Psoas muscle (tissue), 8 donors: ENCODE results near the gene ZIC3. TPM values are rescaled to one million over a fixed set of nuclear protein-coding genes. Genes with fewer than 3 reads are reported as not detected.
"Not testable (repeated sequence)": the region's sequence is repeated elsewhere in the genome, so short reads cannot be mapped to it uniquely, and the experiment has no call there.

Experiments used
- ATAC-seq, 4 donors: fragments of 200-7000 bp; cut with Tn5 transposase; one replicate each; pipeline ENCODE4 v1.9.1; 2020; ENCODE audit warnings: moderate library complexity in 3 of 4, mild to moderate bottlenecking in 2 of 4
- DNase-seq, 2 donors: peaks; one replicate each; pipeline ENCODE4 v3.0.0-alpha.2; 2020
- H3K27ac ChIP-seq: fragments of 200-600 bp; one replicate; pipeline ENCODE4 v1.8.0; 2022
- H3K27me3 ChIP-seq, 3 donors: fragments of 200-600 bp in 1 of 3; one replicate each; pipeline versions ENCODE4 v1.6.1 to v1.8.0; 2013 to 2022; ENCODE audit warnings: low read length in 2 of 3, mild to moderate bottlenecking in 2 of 3, moderate library complexity in 1 of 3; ENCODE audit not compliant: insufficient read depth in 3 of 3
- H3K36me3 ChIP-seq, 2 donors: fragments of 200-600 bp in 1 of 2; one replicate each; pipeline versions ENCODE4 v1.6.1 to v1.8.0; 2013 to 2022; ENCODE audit warnings: low read depth in 1 of 2, mild to moderate bottlenecking in 1 of 2, moderate library complexity in 1 of 2; ENCODE audit not compliant: insufficient read depth in 1 of 2
- H3K4me1 ChIP-seq: fragments of 200-600 bp; one replicate; pipeline ENCODE4 v1.8.0; 2022
- H3K4me3 ChIP-seq: fragments of 200-600 bp; one replicate; pipeline ENCODE4 v1.8.0; 2022; ENCODE audit warnings: mild to moderate bottlenecking
- H3K9me3 ChIP-seq: fragments of 200-600 bp; one replicate; pipeline ENCODE4 v1.8.0; 2022
- WGBS, 3 donors: extraction: QIAGEN DNeasy Blood & Tissue Kit; methylation state at CpG; one replicate each; pipeline versions ENCODE4 v1.1.6 to v1.1.7; 2013; 5-methylcytosine and 5-hydroxymethylcytosine counted together
- intact Hi-C, 2 donors: fragments of 100-400 bp; cut with DNase I; formaldehyde crosslinking; loops; one replicate each; pipeline versions ENCODE4 v1.11.0 to v1.14.2; 2022
- polyA plus RNA-seq, 3 donors: library from polyadenylated mRNA; stranded (reverse); fragments of 200-250 nt; gene quantifications; one replicate each; pipeline ENCODE4 v1.2.3, GENCODE V29; 2013
- total RNA-seq, 4 donors: library from RNA; stranded (reverse); fragmentation: NEBNext Ultra II Directional in 2 of 4; extraction: Animal tissue kit (Norgen Biotek cat#: 25700) in 2 of 4; gene quantifications; one replicate each; pipeline versions ENCODE4 v1.2.1 to v1.2.4, GENCODE V29; 2021 to 2023
- TF ChIP-seq, protein P1 (sequence below): fragments of 200-600 bp; IDR thresholded peaks from one replicate; pipeline ENCODE4 v1.8.0; 2022; ENCODE audit warnings: antibody characterized with exemption
- donor health status: healthy with polysubstance abuse.
- donor health status: DM: no; HTN: no; CAD: no; lungs with moderate emphysema.
- donor health status: Bipolar disorder and iron deficiency.
- donor health status: healthy.
- donor health status: DM: yes; HTN: yes; CAD: no.
- donor health status: DM: no; HTN: no; CAD: no.
- donor health status: DM: no; HTN: no; CAD: no.
- donor health status: DM: yes; HTN: yes; CAD: no.

Gene ZIC3
- total and polyA plus RNA-seq, 7 donors = not detected

DNA sequence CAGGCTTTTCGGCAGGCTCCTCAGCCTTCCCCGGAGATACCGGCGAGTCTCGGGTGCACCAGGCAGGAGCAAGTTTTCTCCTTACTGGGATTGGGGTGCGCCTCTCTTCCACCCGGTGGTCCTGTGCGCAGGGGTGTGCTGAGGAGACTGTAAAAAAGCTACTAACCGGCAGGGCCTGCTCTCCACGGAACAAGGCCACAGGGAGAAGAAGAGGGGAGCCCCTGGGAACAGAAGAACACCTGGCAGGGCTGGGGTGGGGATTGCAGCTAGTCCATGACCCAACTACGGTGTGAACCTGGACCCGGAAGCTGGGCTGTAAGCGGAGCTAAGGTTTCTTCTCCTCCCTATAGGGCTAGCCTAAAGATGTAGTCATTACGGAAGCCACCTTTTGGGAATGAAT is 17.7 kb upstream of the ZIC3 start:
- H3K27me3 ChIP-seq = peaks cover 0 to 82% (median 27%) of the 10 kb centered on the region in 3 donors

DNA sequence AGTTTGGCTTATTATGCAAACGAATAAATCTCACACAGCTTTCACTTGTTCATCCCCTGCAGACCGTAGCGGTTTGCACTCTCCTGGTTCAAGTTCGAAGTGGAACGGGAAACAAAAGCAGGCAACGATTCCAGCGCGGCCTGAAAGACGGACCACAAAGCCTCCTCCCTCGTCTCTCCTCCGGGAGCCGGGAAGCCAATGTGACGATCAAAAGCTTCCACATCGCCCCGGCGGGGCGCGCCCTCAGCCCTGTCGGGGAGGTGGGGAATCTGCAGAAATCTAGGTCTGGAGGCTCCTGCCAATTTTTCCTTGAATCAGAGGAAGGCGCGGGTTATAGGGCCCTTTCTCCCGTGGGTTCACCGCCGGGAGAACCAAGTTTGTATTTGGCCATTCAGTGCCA is 16.9 kb upstream of the ZIC3 start:
- Histone ChIP-seq H3K36me3 (no peaks in the 10 kb centered on the region), H3K4me3 (no peak overlapping the region), H3K27me3 (peaks cover 0 to 87% (median 27%) of the 10 kb centered on the region in 3 donors), H3K9me3 (no peaks in the 10 kb centered on the region), H3K4me1 (no peaks in the 10 kb centered on the region), H3K27ac (no peak overlapping the region)
- intact Hi-C loops = no loop called here
- TF ChIP-seq, protein P1, sequence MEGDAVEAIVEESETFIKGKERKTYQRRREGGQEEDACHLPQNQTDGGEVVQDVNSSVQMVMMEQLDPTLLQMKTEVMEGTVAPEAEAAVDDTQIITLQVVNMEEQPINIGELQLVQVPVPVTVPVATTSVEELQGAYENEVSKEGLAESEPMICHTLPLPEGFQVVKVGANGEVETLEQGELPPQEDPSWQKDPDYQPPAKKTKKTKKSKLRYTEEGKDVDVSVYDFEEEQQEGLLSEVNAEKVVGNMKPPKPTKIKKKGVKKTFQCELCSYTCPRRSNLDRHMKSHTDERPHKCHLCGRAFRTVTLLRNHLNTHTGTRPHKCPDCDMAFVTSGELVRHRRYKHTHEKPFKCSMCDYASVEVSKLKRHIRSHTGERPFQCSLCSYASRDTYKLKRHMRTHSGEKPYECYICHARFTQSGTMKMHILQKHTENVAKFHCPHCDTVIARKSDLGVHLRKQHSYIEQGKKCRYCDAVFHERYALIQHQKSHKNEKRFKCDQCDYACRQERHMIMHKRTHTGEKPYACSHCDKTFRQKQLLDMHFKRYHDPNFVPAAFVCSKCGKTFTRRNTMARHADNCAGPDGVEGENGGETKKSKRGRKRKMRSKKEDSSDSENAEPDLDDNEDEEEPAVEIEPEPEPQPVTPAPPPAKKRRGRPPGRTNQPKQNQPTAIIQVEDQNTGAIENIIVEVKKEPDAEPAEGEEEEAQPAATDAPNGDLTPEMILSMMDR = no peak
- 2 to 34% (median 6%) methylated on average over 17 to 24 of the region's 24 CpGs for WGBS, 3 donors
- ATAC-seq (no peak), DNase-seq (no peak)

More for the DNA sequence above, 17.7 kb upstream of the ZIC3 start:
- ATAC-seq (no peak), DNase-seq (no peak)
- intact Hi-C loops = no loop called here
- Histone ChIP-seq H3K4me1 (no peaks in the 10 kb centered on the region), H3K9me3 (no peaks in the 10 kb centered on the region), H3K4me3 (no peak overlapping the region), H3K27ac (no peak overlapping the region), H3K36me3 (no peaks in the 10 kb centered on the region)
- WGBS, 3 donors = 6 to 37% (median 9%) methylated on average over 13 to 14 of the region's 14 CpGs
- TF ChIP-seq, protein P1 = no peak

DNA sequence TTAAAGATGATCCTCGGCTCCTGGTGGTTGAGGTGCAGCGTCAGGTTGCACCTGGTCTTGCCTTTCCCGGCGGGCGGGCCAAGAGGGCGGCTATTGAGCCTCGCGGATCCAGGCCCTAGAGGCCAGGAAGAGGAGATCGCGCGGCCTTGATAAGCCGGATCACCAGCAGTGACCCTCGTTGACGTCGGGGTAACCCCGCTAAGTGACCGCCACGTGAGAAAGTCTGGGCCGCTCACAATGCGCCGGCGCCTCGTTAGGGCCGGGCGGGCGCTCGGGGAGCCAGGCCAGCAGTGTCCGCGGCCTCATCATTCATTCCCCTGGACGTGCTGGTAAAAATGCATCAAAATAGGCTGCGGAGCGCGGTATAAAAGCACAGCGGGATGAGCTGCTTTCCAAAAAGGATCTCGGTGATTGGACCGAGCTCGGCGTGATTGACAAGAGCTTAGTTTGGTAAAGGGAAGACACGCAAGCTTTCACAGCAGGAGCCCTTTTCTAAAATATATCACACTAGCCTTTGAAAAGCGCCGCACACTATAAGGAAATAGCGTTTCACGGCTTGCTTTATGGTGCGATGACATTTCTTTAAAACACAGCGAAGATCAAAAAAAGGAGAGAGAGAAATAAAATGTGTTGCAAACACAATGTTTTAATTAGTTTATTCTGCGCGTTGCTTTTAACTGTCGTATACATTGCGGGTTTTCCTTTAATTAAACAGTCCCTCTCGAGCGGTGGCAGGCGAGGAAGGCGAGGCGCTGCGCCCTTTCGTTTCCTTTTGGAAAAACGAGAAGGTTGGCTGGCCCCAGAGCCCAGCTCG is 15.9 kb upstream of the ZIC3 start:
- Histone ChIP-seq H3K4me1 (no peaks in the 10 kb centered on the region), H3K9me3 (no peaks in the 10 kb centered on the region), H3K27ac (no peak overlapping the region), H3K36me3 (no peaks in the 10 kb centered on the region), H3K4me3 (peak overlapping the region; percentile 6), H3K27me3 (peaks cover 0 to 85% (median 27%) of the 10 kb centered on the region in 3 donors)
- TF ChIP-seq, protein P1 = no peak
- DNase-seq (no peak), ATAC-seq (no peak)
- 2 to 30% (median 6%) methylated on average over 53 to 58 of the region's 58 CpGs for WGBS, 3 donors
- intact Hi-C loops = no loop called here

DNA sequence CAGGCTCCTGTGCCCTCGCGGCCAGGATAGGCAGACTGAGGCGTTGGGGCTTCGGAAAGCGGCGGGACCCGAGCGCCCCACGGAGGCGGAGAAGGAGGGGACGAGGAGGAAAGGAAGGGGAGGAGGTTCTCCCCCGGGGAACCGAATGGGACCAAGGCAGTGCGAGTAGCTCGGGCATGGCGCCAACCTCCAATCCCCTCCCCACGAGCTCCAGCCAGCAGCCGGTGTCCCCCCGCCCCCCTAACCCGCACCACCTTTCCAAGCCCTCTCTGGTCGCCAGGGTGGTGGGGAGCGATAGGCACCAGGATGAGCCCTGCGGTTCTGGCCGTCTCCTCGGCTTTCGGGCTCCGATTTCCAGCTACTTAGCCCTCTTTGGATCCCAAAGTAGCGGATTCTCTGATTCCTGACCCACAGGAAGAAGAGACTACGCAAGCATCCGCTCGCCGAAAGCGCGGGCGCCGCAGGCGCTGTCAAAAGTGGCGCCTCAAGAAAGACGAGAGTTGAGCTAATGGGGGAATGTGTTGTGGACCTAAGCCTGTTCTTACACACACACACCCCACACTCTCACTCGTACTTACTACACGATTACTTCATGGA is 15.2 kb upstream of the ZIC3 start:
- H3K27ac ChIP-seq = no peak overlapping the region
- WGBS, 3 donors = 5 to 24% (median 7%) methylated on average over 21 to 40 of the region's 41 CpGs
- no peaks in the 10 kb centered on the region for H3K9me3 ChIP-seq
- no peaks in the 10 kb centered on the region for H3K4me1 ChIP-seq
- H3K27me3 ChIP-seq = peaks cover 0 to 79% (median 27%) of the 10 kb centered on the region in 3 donors
- ATAC-seq = no peak
- TF ChIP-seq, protein P1 = no peak
- H3K4me3 ChIP-seq = peak overlapping the region; percentile 6
- intact Hi-C loops = no loop called here
- DNase-seq = no peak
- no peaks in the 10 kb centered on the region for H3K36me3 ChIP-seq

DNA sequence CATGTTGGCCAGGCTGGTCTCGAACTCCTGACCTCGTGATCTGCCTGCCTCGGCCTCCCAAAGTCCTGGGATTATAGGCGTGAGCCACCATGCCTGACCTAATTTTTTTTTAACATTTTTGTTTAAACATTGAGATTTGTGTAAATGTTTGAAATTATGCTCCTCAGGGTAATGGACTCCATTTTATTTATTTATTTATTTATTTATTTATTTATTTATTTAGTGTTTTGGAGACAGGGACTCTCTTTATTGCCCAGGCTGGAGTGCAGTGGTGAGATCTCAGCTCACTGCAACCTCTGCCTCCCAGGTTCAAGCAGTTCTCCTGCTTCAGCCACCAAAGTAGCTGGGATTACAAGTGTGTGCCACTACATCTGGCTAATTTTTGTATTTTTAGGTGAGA is 13.8 kb upstream of the ZIC3 start:
- H3K36me3 ChIP-seq, H3K27ac ChIP-seq, intact Hi-C loops, ATAC-seq, H3K4me1 ChIP-seq, H3K4me3 ChIP-seq, DNase-seq, H3K9me3 ChIP-seq: not testable (repeated sequence)
- 86 to 87% (median 87%) methylated on average over 4 of the region's 4 CpGs for WGBS, 3 donors
- peaks cover 0 to 66% (median 21%) of the 10 kb centered on the region in 3 donors for H3K27me3 ChIP-seq
